Esophagus (tissue), 2 donors: ENCODE data around the gene ESRRB. TPM values are rescaled to one million over a fixed set of nuclear protein-coding genes. Genes with fewer than 3 reads are reported as not detected.

Source experiments
- H3K27ac ChIP-seq, 2 donors: one replicate each; pipeline ENCODE4 v1.5.1; 2013; ENCODE audit warnings: low read depth in 2 of 2, mild to moderate bottlenecking in 2 of 2, inconsistent platforms in 1 of 2, low read length in 1 of 2, moderate library complexity in 1 of 2
- H3K27me3 ChIP-seq, 2 donors: one replicate each; pipeline ENCODE4 v1.6.1; 2013; ENCODE audit warnings: low read length in 2 of 2, control low read depth in 1 of 2, mild to moderate bottlenecking in 1 of 2; ENCODE audit not compliant: insufficient read depth in 2 of 2, control insufficient read depth in 1 of 2
- H3K36me3 ChIP-seq, 2 donors: one replicate each; pipeline ENCODE4 v1.6.1; 2013; ENCODE audit warnings: low read length in 1 of 2; ENCODE audit not compliant: control insufficient read depth in 2 of 2, insufficient read depth in 2 of 2
- H3K4me1 ChIP-seq, 2 donors: one replicate each; pipeline ENCODE4 v1.6.1; 2013; ENCODE audit warnings: low read length in 1 of 2; ENCODE audit not compliant: control insufficient read depth in 2 of 2, insufficient read depth in 2 of 2
- H3K4me3 ChIP-seq, 2 donors: one replicate each; pipeline ENCODE4 v1.5.1; 2013; ENCODE audit warnings: low read length in 2 of 2, mild to moderate bottlenecking in 2 of 2, low read depth in 1 of 2, moderate library complexity in 1 of 2
- H3K9me3 ChIP-seq, 2 donors: one replicate each; pipeline ENCODE4 v1.6.1; 2013; ENCODE audit warnings: mild to moderate bottlenecking in 2 of 2, low read depth in 1 of 2, low read length in 1 of 2, moderate library complexity in 1 of 2; ENCODE audit not compliant: control insufficient read depth in 2 of 2, insufficient read depth in 1 of 2
- WGBS, 2 donors: extraction: QIAGEN DNeasy Blood & Tissue Kit; methylation state at CpG; one replicate each; pipeline ENCODE4 v1.1.7; 2013; 5-methylcytosine and 5-hydroxymethylcytosine counted together
- polyA plus RNA-seq, 2 donors: library from polyadenylated mRNA; stranded (reverse); fragments of 200-250 nt; gene quantifications; one replicate each; pipeline ENCODE4 v1.2.3, GENCODE V29; 2013
- donor health status: healthy with polysubstance abuse.
- donor health status: Bipolar disorder and iron deficiency.

ESRRB gene
- polyA plus RNA-seq, 2 donors, result 0.06 TPM; not detected in 1

- Histone ChIP-seq H3K9me3 (peaks cover 0 to 3% of the 10 kb centered on the region in 2 donors), H3K4me3 (no peak overlapping the region), H3K27ac (no peak overlapping the region), H3K4me1 (no peaks in the 10 kb centered on the region), H3K27me3 (no peaks in the 10 kb centered on the region), H3K36me3 (no peaks in the 10 kb centered on the region)
- WGBS, 2 donors, result 66 to 78% methylated on average over 19 of the region's 19 CpGs
These were observed 121.9 kb downstream of the ESRRB start for GRCh38 chr14:76497550-76498462.

- Histone ChIP-seq H3K9me3 (peaks cover 0 to 3% of the 10 kb centered on the region in 2 donors), H3K27me3 (no peaks in the 10 kb centered on the region), H3K27ac (no peak overlapping the region), H3K36me3 (no peaks in the 10 kb centered on the region), H3K4me3 (no peak overlapping the region), H3K4me1 (no peaks in the 10 kb centered on the region)
- WGBS, 2 donors, result 78 to 82% methylated on average over 12 to 13 of the region's 13 CpGs
These were observed 122.6 kb downstream of the ESRRB start for GRCh38 chr14:76498463-76498935.

- WGBS, 2 donors, result 90 to 91% methylated on average over 11 to 12 of the region's 12 CpGs
- no peak overlapping the region for H3K27ac ChIP-seq
These were observed 123.0 kb downstream of the ESRRB start for GRCh38 chr14:76498976-76499375.

GRCh38 chr14:76499399-76499798 lies 123.5 kb downstream of the ESRRB start:
- Histone ChIP-seq H3K4me1 (no peaks in the 10 kb centered on the region), H3K4me3 (no peak overlapping the region), H3K27ac (no peak overlapping the region), H3K27me3 (no peaks in the 10 kb centered on the region), H3K9me3 (no peaks in the 10 kb centered on the region), H3K36me3 (no peaks in the 10 kb centered on the region)
- whole genome bisulfite sequencing, 2 donors, result 81 to 84% methylated on average over 8 of the region's 8 CpGs

More at GRCh38 chr14:76498976-76499375, 123.0 kb downstream of the ESRRB start:
- H3K4me3 ChIP-seq, result no peak overlapping the region
- no peaks in the 10 kb centered on the region for H3K36me3 ChIP-seq
- H3K4me1 ChIP-seq, result no peaks in the 10 kb centered on the region
- no peaks in the 10 kb centered on the region for H3K27me3 ChIP-seq
- H3K9me3 ChIP-seq, result no peaks in the 10 kb centered on the region

- Histone ChIP-seq H3K27me3 (no peaks in the 10 kb centered on the region), H3K9me3 (no peaks in the 10 kb centered on the region), H3K27ac (no peak overlapping the region), H3K36me3 (no peaks in the 10 kb centered on the region), H3K4me1 (no peaks in the 10 kb centered on the region), H3K4me3 (no peak overlapping the region)
- 46 to 50% methylated on average over 6 of the region's 6 CpGs for WGBS, 2 donors
These were observed 124.1 kb downstream of the ESRRB start for GRCh38 chr14:76500011-76500410.

GRCh38 chr14:76500480-76500879 lies 124.5 kb downstream of the ESRRB start:
- H3K27me3 ChIP-seq, result no peaks in the 10 kb centered on the region
- H3K4me3 ChIP-seq, result no peak overlapping the region
- H3K9me3 ChIP-seq, result no peaks in the 10 kb centered on the region
- no peaks in the 10 kb centered on the region for H3K36me3 ChIP-seq
- no peak overlapping the region for H3K27ac ChIP-seq
- WGBS, 2 donors, result 75 to 78% methylated on average over 6 of the region's 6 CpGs
- H3K4me1 ChIP-seq, result no peaks in the 10 kb centered on the region

GRCh38 chr14:76501156-76501720 lies 125.3 kb downstream of the ESRRB start:
- no peaks in the 10 kb centered on the region for H3K9me3 ChIP-seq
- no peak overlapping the region for H3K27ac ChIP-seq
- 69 to 81% methylated on average over 7 of the region's 7 CpGs for WGBS, 2 donors
- no peaks in the 10 kb centered on the region for H3K27me3 ChIP-seq
- H3K4me3 ChIP-seq, result no peak overlapping the region
- no peaks in the 10 kb centered on the region for H3K36me3 ChIP-seq
- no peaks in the 10 kb centered on the region for H3K4me1 ChIP-seq

- no peaks in the 10 kb centered on the region for H3K9me3 ChIP-seq
These were observed 126.3 kb downstream of the ESRRB start for GRCh38 chr14:76502219-76502618.

GRCh38 chr14:76502638-76503037 lies 126.7 kb downstream of the ESRRB start:
- 86 to 88% methylated on average over 3 of the region's 3 CpGs for WGBS, 2 donors

More at GRCh38 chr14:76502219-76502618, 126.3 kb downstream of the ESRRB start:
- Histone ChIP-seq H3K4me1 (no peaks in the 10 kb centered on the region), H3K36me3 (no peaks in the 10 kb centered on the region), H3K4me3 (no peak overlapping the region), H3K27me3 (no peaks in the 10 kb centered on the region), H3K27ac (no peak overlapping the region)
- WGBS, 2 donors, result 92 to 95% methylated on average over 4 of the region's 4 CpGs

More at GRCh38 chr14:76502638-76503037, 126.7 kb downstream of the ESRRB start:
- H3K9me3 ChIP-seq, result no peaks in the 10 kb centered on the region
- no peak overlapping the region for H3K27ac ChIP-seq
- H3K4me1 ChIP-seq, result no peaks in the 10 kb centered on the region
- H3K4me3 ChIP-seq, result no peak overlapping the region
- no peaks in the 10 kb centered on the region for H3K36me3 ChIP-seq
- no peaks in the 10 kb centered on the region for H3K27me3 ChIP-seq
